ENCODE measurements around the gene ASAP2. TPM values are rescaled to one million over a fixed set of nuclear protein-coding genes. Genes with fewer than 3 reads are reported as not detected.

ASAP2 gene
- total and polyA plus RNA-seq, 9 of the 15 experiments (the other 6 are each of a cell fraction or from before 2014, with no cell fraction given), result 0.06 to 4.3 (median 3.1) TPM

DNA sequence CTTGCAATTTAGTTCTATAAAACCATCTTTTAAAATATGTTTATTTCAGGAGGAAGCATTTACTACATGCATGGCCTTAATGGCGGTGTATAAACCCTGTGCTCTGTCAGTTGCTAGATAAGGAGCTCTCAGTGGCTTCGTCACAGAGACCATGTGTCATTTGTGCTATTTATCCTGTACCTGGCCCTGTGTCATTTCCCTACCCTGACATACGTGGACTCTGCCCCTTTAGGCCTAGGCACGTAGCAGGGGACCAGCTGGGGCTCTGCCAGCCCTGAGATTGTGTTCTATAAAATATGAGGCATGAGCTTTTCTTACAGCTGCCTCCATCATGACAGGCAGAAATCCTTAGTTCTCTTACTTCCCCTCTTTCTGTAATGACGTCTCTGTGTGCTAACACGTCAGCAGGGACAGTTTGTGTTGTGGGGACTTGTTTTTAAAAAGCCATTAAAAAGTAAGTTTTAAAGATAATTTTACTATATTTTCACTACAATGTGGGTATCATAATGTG, 128.8 kb downstream of the ASAP2 start (continued):
- TF ChIP-seq HIVEP1 (CRISPR knock-in tag; IDR thresholded peaks at IDR 0.05) (no peak), ZFPM2 (CRISPR knock-in tag; IDR thresholded peaks at IDR 0.05) (no peak), BRF1 (IDR thresholded peaks at IDR 0.05; ENCODE audit: borderline replicate concordance, extremely low read depth, insufficient read length) (no peak), MEF2A (IDR thresholded peaks at IDR 0.05; ENCODE audit: control insufficient read depth, low read depth, low read length) (no peak), PPARD (CRISPR knock-in tag; IDR thresholded peaks at IDR 0.05) (no peak), RBM39 (optimal IDR thresholded peaks at IDR 0.05; ENCODE audit: low read depth, low read length) (no peak), ZNF445 (CRISPR knock-in tag; IDR thresholded peaks at IDR 0.05; ENCODE audit: low read depth) (no peak), TCF7L2 (IDR thresholded peaks at IDR 0.05; ENCODE audit: low read depth, low read length) (no peak), NCOR1 (IDR thresholded peaks at IDR 0.05) (no peak), ZNF239 (CRISPR knock-in tag; IDR thresholded peaks at IDR 0.05) (no peak)
- TF ChIP-seq, protein P1, sequence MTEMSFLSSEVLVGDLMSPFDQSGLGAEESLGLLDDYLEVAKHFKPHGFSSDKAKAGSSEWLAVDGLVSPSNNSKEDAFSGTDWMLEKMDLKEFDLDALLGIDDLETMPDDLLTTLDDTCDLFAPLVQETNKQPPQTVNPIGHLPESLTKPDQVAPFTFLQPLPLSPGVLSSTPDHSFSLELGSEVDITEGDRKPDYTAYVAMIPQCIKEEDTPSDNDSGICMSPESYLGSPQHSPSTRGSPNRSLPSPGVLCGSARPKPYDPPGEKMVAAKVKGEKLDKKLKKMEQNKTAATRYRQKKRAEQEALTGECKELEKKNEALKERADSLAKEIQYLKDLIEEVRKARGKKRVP (CRISPR knock-in tag; IDR thresholded peaks at IDR 0.05), result no peak
- TF ChIP-seq, protein P2, sequence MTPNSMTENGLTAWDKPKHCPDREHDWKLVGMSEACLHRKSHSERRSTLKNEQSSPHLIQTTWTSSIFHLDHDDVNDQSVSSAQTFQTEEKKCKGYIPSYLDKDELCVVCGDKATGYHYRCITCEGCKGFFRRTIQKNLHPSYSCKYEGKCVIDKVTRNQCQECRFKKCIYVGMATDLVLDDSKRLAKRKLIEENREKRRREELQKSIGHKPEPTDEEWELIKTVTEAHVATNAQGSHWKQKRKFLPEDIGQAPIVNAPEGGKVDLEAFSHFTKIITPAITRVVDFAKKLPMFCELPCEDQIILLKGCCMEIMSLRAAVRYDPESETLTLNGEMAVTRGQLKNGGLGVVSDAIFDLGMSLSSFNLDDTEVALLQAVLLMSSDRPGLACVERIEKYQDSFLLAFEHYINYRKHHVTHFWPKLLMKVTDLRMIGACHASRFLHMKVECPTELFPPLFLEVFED (CRISPR knock-in tag; conservative IDR thresholded peaks at IDR 0.05), result no peak
- TF ChIP-seq, protein P3, sequence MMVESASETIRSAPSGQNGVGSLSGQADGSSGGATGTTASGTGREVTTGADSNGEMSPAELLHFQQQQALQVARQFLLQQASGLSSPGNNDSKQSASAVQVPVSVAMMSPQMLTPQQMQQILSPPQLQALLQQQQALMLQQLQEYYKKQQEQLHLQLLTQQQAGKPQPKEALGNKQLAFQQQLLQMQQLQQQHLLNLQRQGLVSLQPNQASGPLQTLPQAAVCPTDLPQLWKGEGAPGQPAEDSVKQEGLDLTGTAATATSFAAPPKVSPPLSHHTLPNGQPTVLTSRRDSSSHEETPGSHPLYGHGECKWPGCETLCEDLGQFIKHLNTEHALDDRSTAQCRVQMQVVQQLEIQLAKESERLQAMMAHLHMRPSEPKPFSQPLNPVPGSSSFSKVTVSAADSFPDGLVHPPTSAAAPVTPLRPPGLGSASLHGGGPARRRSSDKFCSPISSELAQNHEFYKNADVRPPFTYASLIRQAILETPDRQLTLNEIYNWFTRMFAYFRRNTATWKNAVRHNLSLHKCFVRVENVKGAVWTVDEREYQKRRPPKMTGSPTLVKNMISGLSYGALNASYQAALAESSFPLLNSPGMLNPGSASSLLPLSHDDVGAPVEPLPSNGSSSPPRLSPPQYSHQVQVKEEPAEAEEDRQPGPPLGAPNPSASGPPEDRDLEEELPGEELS (CRISPR knock-in tag; IDR thresholded peaks at IDR 0.05; ENCODE audit: borderline replicate concordance), result no peak
- TF ChIP-seq, protein P4, sequence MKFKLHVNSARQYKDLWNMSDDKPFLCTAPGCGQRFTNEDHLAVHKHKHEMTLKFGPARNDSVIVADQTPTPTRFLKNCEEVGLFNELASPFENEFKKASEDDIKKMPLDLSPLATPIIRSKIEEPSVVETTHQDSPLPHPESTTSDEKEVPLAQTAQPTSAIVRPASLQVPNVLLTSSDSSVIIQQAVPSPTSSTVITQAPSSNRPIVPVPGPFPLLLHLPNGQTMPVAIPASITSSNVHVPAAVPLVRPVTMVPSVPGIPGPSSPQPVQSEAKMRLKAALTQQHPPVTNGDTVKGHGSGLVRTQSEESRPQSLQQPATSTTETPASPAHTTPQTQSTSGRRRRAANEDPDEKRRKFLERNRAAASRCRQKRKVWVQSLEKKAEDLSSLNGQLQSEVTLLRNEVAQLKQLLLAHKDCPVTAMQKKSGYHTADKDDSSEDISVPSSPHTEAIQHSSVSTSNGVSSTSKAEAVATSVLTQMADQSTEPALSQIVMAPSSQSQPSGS (CRISPR knock-in tag; IDR thresholded peaks at IDR 0.05), result no peak
- TF ChIP-seq, protein P5, sequence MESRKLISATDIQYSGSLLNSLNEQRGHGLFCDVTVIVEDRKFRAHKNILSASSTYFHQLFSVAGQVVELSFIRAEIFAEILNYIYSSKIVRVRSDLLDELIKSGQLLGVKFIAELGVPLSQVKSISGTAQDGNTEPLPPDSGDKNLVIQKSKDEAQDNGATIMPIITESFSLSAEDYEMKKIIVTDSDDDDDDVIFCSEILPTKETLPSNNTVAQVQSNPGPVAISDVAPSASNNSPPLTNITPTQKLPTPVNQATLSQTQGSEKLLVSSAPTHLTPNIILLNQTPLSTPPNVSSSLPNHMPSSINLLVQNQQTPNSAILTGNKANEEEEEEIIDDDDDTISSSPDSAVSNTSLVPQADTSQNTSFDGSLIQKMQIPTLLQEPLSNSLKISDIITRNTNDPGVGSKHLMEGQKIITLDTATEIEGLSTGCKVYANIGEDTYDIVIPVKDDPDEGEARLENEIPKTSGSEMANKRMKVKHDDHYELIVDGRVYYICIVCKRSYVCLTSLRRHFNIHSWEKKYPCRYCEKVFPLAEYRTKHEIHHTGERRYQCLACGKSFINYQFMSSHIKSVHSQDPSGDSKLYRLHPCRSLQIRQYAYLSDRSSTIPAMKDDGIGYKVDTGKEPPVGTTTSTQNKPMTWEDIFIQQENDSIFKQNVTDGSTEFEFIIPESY (CRISPR knock-in tag; IDR thresholded peaks at IDR 0.05), result no peak
